HG02943 (cell line): Measurements from ENCODE around the gene CEP112.

Experiments
- ATAC-seq: cut with Tn5 transposase; IDR thresholded peaks from one replicate; pipeline ENCODE4 v1.9.1; 2021; ENCODE audit warnings: mild to moderate bottlenecking, low read depth, moderate library complexity; ENCODE audit not compliant: unreplicated experiment

The CEP112 gene

DNA sequence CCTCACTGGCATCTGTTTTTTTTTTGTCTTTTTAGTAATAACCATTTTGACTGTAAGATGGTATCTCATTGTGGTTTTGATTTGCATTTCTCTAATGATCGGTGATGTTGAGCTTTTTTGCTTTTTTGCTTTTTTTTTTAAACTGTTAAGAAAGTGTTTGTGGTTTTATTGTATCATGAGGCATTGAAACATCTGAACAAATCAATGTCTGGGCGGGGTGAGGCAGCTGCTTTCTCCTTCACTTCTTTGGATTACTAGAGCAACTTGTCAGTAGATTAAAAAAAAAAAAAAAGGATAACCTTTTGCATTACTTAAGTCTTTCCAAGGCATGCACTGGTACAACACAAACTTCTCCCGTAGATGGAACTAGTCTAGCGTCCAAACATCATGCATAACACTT is 191.7 kb downstream of the CEP112 start:
- ATAC-seq = no peak

DNA sequence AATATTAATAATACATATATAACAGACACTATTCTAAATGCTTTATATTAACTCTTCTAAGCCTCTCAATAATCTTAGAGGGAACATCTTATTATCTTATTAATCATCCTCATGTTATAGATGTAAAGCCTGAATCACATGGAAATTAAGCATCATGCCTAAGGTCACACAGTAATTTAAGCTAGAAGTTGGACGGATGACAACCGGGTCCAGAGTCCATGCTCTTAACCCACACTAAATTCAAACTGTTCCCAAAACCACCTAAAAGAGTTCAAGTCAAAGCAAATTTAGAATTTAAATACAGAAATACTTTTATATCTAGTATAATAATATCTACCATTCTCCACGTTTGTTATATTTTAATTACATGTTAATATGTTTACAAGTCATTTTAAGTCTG is 193.3 kb downstream of the CEP112 start:
- no peak for ATAC-seq

DNA sequence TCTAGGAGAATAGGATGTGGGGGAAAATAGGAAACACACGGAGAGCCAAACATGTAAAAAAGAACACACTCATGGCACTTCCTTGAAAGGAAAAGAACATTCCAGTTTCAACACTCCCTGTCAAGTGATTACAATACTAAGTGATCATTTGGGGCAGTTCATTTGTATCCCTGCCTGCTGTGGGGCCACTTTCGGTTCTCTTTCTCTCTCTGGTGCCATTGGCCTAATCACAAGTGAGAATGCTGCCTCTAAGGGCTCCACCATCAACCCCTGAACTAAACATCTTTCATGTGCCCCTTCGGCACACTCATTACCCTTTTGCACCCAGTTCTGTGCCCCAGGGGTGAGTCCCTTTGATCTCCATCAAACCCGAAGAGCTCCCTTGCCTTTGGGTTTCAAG is 197.3 kb downstream of the CEP112 start:
- ATAC-seq = no peak

DNA sequence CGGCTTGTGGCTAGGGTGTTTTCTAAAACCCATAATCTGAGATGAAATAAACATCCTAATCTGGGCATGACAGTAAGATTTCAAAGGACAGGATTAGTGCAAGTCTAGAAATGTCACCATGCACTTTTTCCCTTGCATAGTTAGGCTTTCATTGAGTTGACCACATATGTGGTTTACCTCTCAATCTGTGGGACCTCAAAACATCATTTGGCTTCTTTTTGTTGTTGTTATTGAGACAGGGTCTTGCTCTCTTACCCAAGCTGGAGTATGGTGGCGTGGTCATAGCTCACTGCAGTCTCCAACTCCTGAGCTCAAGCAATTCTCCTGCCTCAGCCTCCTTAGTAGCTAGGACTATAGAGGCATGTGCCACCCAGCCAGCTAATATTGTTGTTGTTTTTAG is 197.8 kb downstream of the CEP112 start:
- ATAC-seq = no peak

DNA sequence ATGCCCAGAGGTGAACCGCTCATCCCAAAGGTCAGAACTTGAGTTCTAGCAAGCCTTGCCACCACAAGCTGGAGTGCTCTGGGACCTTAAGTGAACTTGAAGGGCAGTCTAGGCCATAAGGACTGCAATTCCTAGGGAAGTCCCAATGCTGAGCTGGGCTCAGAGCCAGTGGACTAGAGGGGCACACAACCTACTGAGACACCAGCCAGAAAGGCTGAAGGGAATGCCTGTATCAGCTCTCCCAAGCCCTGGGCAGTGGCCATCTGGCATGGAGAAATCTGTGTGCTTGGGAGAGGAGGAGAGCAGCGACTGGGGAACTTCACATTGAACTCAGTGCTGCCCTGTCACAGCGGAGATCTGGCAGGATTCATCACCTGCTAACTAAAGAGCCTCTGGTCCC is 201.3 kb downstream of the CEP112 start:
- no peak for ATAC-seq

DNA sequence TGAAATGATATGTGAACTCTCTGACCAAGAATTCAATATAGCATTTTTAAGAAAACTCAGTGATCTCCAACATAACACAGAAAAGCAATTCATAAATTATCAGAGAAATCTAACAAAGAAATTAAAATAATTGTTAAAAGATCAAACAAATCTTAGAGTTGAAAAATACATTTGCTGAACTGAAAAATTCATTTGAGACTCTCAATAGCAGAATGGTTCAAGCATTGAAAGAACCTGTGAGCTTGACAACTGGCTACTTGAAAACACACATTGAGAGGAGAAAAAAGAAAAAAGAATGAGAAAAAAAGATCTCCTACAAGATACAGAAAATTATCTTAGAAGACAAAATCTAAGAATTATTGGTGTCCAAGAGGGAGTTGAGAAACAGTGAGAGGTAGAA is 203.5 kb downstream of the CEP112 start:
- no peak for ATAC-seq

DNA sequence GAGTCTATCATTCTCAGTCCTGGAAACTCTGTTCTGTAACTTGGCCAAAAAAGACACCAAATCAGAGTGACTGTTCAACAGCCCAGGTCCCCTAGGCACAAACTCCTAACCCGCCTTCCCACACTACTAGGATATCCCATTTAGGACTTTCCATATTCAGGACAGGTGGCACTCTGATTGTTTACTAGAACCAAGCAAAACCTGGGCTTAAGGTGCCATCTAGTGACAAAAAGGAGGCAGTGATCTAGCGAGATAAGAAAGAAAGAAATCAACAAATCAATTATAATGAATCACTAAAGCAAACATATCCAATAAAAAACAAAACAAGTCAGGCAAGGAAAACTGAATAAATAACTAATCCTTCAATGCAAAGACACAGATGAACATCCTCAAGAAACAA is 203.9 kb downstream of the CEP112 start:
- ATAC-seq = no peak

DNA sequence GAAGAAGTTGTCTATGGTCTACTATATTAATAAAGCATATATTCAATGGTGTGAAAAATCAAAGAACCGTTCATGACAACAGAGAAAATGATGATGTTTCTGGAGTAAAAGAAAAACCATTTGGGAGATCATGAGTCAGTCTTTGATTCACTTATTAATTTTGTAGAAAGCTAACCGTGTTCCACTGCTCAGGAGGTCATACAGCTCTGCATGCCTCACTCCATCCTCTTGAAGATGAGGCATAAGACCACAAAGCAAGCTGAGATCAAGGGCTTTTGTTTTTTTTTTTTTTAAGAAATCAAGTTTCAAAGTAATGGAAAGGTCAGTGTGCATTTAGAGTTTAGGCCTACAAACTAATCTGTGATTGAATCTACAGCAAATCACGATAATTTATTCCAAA is 206.4 kb downstream of the CEP112 start:
- no peak for ATAC-seq

DNA sequence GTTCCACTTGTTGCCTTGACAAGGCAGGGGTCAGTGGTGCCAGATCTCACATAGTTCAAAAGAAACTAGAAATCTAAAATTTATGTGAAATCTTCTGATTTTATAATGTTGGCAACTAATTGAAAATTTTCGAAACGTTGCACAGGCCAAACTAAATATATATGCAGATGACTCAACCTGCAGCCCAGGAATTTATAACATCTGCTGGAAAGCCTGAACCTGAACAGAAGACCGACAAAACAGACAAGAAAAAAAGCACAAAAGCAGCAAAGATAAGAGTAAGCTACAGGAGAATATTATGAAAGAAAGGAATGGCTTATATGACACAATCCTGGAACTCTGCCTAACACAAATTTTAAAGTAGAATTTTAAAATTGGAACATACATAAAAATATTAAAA is 207.6 kb downstream of the CEP112 start:
- ATAC-seq = no peak

DNA sequence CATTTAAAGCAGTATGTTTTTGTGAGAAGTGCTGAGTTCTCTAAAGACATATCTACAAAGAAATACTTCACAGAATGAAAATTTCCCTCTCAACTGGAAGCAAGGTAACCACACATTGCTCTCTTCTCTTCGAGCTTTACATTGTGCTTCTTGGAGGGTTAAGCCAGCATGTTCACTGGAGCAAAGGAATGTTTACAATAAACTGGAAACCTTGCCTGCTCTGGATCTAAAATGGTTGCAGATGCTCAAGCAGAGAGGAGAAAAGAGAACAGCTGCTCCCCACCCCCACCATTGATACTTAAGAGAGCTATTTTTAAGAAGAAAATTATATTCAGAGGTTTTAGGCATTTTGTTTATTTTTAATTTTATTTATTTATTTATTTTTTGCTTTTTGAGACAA is 213.1 kb downstream of the CEP112 start:
- no peak for ATAC-seq

DNA sequence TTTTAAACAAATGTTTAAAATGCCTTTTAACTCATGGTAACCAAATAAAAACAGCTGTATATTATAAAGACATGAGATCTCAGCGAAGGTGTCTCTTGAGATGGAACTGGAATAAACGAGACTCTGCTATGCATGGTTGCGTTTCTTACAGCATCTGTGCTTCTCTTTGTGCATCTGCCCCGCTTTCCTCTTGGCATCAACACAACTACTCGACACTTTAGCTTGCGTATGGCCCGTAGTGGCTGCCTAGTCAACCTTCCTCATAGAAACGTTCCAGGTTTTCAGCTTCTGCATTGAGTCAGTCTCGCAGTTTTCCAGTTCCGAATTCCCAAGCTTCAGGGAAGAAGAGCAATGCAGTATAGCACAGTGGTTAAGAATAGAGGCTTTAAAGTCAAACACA is 214.9 kb downstream of the CEP112 start:
- ATAC-seq = no peak

DNA sequence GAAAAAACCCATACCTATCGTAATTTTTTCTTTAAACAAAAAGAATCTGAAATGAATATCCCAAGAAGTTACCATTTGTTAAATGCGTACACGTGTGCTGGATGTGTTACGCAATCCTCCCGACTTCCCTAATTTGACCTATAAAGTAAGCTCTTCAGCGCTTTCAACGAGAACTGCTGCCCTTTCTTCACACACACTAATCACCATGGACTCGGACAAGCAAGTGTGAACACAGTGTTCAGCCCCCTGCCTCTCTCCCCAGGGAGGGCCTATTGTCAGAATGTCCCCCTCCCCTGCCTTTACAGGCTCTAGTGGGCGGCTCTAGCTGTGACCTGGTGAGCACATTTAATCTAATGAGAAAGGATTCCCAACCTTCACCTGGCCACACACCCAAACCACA is 216.1 kb downstream of the CEP112 start:
- no peak for ATAC-seq

DNA sequence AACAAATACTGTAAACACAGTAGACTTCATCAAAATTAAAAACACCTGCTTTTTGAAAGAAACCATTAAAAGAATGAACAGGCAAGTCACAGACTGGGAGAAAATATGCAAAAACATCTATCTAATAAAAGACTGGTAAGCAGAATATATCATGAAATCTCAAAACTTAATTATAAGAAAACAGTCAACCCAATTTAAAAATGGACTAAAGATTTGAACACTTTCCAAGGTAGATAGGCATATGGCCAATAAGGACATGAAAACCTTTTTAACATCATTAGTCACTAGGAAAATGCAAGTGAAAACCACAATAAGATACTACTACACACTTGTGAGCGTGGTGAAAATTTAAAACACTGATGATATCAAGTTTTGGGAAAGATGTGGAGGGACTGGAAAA is 218.7 kb downstream of the CEP112 start:
- ATAC-seq = no peak

DNA sequence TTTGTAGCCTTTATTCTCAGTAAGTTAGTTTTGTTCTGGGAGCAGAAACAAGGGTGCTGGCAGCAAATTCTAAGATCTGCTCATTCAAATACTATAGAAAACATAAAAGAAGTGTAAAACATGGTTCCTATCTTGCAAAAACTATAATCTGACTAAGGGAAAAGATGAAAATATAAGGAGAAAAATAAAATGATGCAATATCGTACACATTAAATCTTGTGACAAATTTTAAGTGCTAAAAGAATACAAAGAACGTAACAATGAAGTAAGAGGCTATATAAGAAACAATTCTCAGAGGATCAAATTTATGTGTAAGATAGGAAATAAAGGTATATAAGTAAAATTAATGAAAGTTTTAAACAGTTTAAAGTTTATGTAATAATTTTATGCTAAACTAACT is 224.6 kb downstream of the CEP112 start:
- ATAC-seq = no peak

DNA sequence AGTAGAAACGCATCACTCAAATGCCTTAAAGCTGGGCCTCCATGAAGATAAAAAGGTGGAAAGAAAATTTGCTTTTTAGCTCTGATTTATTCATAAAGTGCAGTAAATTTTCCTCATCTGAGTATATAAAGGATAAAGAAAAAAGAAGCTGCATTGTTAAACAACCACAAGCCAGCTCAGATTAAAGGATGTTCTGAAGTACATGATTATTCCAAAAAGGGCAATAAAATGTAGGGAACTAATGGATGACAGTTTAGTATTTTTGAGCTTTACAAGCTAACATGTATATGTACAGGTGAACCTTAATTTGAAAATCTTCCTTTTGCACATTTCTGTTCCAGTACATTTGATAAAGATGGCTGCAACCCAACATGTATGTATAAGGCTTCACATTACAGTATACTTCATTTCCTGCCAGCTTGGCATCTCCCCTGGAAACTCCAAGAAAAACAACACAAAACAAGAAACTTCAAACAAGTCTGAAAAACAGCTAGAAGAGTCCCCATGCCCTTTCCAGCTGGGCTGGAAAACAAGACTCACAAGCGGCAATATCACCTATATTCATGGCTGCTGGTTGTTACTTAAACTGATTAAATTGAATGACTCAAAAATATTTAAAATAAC is 225.7 kb downstream of the CEP112 start:
- no peak for ATAC-seq

DNA sequence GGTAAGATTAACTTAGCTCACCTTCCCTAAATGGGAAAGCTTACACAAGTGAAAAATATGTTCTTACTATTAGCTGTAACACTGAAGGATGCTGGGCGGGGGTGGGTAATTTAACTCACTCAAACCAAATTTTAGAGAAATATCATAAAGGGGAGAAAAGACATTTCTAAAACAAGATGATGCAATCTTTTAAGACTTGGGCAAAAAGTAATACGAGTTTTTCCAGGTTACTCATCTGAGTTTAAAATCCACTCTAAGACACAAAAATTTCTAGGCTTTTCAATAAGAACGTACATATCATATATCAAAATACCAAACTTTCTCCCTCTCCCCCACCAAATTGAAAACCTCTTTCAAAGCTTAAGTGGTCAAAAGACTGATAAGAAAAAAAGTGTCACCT is 228.8 kb downstream of the CEP112 start:
- no peak for ATAC-seq

DNA sequence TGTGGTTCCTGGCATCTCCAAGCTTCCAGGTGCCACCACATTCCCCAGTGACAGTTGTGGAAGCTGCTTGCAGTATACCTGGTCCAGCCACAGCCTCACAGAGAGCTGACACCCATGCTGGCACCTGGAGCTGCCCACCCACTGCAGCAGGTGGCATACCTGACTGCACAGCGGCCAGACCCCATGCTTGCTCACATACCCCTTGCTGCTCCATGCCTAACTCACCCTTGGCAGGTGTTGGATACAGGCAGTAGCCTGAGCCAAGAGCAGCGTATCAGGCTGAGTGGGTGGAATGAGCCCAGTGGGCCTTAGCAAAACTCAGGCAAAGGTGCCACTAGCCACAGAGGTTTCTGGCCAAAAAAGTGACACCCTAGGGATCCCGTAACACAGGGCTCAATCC is 232.3 kb downstream of the CEP112 start:
- ATAC-seq = no peak

DNA sequence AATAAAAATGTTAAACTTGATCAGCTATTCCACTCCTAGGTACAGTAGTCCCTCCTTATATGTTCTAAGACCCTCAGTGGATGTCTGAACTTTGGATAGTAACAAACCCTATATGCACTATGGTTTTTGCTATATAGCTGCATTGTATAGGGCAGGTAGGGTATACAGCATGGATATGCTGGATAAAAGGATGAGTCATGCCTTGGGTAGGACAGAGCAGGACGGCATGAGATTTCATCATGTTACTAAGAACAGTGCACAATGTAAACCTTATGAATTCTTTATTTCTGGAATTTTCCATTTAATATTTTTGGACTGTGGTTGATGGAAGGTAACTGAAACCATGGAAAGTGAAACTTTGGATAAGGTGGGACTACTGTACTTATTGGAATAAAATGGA is 235.1 kb downstream of the CEP112 start:
- no peak for ATAC-seq

DNA sequence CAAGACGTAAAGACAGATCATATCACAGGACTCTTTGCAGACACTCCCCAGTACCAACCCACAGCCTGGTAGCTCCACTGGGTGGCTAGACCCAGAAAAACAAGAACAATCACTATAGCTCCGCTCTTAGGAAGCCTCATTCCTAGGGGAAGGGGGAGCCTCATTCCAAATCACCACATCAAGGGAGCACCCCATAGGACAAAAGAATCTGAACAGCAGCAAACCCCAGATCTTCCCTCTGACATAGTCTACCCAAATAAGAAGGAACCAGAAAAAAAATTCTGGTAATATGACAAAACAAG is 237.8 kb downstream of the CEP112 start:
- no peak for ATAC-seq

DNA sequence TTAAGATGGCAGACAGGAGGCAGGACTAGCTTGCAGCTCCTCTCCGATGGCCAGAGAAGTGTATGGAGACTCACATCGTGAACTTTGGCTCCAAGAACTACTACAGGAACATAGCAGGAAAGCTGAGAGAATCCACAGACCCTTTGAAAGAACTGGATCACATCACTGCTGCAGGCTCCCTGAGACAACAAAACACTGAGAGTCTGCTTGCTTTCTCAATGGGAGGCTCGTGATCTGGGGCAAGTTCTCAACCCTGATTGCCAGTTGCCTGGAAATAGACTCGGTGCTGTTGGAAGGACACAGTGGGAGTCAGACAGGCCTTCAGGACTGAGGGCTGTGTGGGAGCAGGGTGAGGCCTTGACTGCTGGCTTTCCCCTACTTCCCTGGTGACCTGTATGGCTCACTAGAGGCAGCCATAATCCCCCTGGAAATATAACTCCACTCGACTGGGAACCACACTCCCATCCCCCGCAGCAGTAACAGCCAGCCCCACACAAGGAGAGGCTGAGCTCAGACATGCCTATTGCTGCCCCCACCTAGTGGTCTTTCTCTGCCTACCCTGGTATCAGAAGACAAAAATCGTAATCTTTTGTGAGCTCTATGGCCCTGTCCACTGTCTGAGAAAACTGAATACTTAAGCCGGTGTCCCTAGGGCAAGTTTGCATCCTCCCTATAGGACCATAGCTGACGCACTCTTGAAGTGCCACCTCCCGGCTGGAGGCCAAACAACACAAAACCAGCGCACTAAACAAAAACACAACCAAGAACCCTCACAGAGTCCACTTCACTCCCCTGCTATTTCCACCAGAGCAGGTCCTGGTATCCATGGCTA is 238.4 kb downstream of the CEP112 start:
- no peak for ATAC-seq

DNA sequence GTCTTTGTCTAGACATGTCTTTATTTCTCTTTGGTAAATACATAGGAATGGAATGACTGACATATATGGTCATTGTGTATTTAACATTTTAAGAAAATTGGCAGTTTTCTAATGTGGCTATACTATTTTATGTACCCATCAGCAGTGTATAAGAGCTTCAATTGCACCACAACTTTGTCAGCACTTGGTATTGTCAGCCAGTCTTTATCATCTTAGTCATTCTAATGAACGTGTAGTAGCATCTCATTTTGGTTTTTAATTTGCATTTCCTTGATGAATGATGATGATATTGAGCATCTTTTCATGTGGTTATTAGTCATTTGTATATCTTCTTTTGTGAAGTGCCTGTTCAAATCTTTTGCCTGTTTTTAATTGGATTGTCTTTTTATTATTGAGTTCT is 239.3 kb downstream of the CEP112 start:
- ATAC-seq = no peak

DNA sequence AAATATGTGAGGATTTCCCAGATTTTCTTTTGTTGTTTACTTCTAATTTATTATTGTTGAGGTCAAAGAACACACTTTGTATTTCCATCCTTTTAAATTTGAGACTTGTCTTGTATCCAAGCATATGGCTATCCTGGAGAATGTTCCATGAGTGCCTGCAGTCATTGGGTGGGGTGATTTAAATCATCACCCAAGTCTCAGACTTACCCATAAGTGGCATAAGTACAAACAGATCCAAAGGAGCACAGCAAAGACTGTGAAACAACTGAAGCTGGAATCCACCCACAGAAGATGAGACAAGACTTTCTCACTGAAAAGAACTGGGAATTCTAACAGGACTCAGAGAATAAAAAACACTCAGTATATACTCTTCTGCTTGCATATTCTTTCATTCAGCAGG is 239.9 kb downstream of the CEP112 start:
- ATAC-seq = no peak

DNA sequence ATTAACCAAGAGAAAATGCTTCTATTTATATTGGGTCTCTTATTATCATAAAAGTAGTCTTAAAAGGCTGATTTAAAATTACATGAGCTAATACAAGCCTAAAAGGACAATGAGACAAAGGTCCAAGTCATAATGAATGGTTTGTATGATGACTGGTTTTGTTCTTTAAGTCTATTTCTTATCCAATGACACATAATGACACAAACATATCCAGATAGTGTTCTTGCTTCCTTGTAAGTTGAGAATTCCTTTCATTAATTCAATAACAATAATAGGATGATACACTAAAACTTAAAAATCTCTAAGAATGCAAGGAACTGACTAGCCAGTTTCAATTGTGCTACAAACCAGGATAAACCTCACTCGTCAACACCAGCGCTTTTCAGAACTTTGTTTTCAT is 244.1 kb downstream of the CEP112 start:
- no peak for ATAC-seq
